IPS-20b (cell line): ENCODE results near the gene STX11.
"Not testable (repeated sequence)": the region's sequence is repeated elsewhere in the genome, so short reads cannot be mapped to it uniquely, and the experiment has no call there.

Experiments used
- H3K27ac ChIP-seq: one replicate; pipeline ENCODE4 v1.5.1; 2013; ENCODE audit warnings: low read length
- H3K27me3 ChIP-seq: 2 replicates; pipeline ENCODE4 v1.6.1; 2013; ENCODE audit warnings: mild to moderate bottlenecking, low read length, inconsistent platforms; ENCODE audit not compliant: insufficient read depth
- H3K36me3 ChIP-seq: 2 replicates; pipeline ENCODE4 v1.6.1; 2013; ENCODE audit warnings: low read depth, mild to moderate bottlenecking, inconsistent platforms, low read length, moderate library complexity; ENCODE audit not compliant: insufficient read depth
- H3K4me1 ChIP-seq: 2 replicates; pipeline ENCODE4 v1.6.1; 2013; ENCODE audit warnings: mild to moderate bottlenecking, control low read depth, inconsistent platforms, low read length, moderate library complexity; ENCODE audit not compliant: insufficient read depth
- H3K4me3 ChIP-seq: 2 replicates; pipeline ENCODE4 v1.5.1; 2013; ENCODE audit warnings: mild to moderate bottlenecking, low read length, inconsistent platforms
- H3K9ac ChIP-seq: 2 replicates; pipeline ENCODE4 v1.6.1; 2013; ENCODE audit warnings: low read depth, mild to moderate bottlenecking, inconsistent platforms, low read length, moderate library complexity
- H3K9me3 ChIP-seq: 2 replicates; pipeline ENCODE4 v1.6.1; 2013; ENCODE audit warnings: mild to moderate bottlenecking, low read depth, low read length, inconsistent platforms; ENCODE audit not compliant: insufficient read depth

The STX11 gene

GRCh38 chr6:144127097-144127496 lies 23.2 kb upstream of the STX11 start:
- Histone ChIP-seq H3K9ac (no peak overlapping the region), H3K4me1 (no peaks in the 10 kb centered on the region), H3K9me3 (no peaks in the 10 kb centered on the region), H3K27ac (no peak overlapping the region), H3K27me3 (no peaks in the 10 kb centered on the region), H3K36me3 (no peaks in the 10 kb centered on the region), H3K4me3 (no peak overlapping the region)

GRCh38 chr6:144129469-144129868 lies 20.8 kb upstream of the STX11 start:
- H3K4me3 ChIP-seq: no peak overlapping the region
- H3K27me3 ChIP-seq: no peaks in the 10 kb centered on the region
- no peak overlapping the region for H3K9ac ChIP-seq
- no peak overlapping the region for H3K27ac ChIP-seq
- H3K4me1 ChIP-seq: no peaks in the 10 kb centered on the region
- no peaks in the 10 kb centered on the region for H3K36me3 ChIP-seq
- no peaks in the 10 kb centered on the region for H3K9me3 ChIP-seq

DNA sequence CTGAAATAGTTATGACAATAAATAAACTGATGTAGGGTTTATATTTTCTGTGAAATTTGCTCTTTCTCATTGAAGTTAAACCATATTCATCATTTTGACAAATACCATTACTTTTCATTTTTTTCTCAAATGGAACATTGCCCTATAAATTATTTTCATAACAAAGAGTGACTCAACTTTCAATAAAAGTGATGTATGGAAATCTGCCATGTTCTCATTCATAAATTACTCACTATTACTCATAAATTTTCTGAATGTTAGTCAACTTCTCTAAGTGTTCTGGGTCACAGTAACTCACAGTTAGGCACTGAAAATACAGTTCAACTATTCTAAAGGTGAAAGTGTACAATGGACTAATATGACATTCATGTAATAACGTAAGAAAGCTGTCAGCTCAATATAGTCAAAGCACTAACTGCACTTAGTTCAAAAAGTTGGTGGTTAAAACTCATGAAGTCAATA lies 19.0 kb upstream of the STX11 start:
- no peak overlapping the region for H3K27ac ChIP-seq
- H3K4me1 ChIP-seq: no peaks in the 10 kb centered on the region
- no peaks in the 10 kb centered on the region for H3K27me3 ChIP-seq
- no peaks in the 10 kb centered on the region for H3K36me3 ChIP-seq
- H3K9me3 ChIP-seq: no peaks in the 10 kb centered on the region
- no peak overlapping the region for H3K9ac ChIP-seq
- no peak overlapping the region for H3K4me3 ChIP-seq

GRCh38 chr6:144132167-144132690 lies 18.1 kb upstream of the STX11 start:
- H3K27me3 ChIP-seq, H3K4me1 ChIP-seq, H3K9ac ChIP-seq, H3K27ac ChIP-seq, H3K9me3 ChIP-seq, H3K4me3 ChIP-seq, H3K36me3 ChIP-seq: not testable (repeated sequence)

DNA sequence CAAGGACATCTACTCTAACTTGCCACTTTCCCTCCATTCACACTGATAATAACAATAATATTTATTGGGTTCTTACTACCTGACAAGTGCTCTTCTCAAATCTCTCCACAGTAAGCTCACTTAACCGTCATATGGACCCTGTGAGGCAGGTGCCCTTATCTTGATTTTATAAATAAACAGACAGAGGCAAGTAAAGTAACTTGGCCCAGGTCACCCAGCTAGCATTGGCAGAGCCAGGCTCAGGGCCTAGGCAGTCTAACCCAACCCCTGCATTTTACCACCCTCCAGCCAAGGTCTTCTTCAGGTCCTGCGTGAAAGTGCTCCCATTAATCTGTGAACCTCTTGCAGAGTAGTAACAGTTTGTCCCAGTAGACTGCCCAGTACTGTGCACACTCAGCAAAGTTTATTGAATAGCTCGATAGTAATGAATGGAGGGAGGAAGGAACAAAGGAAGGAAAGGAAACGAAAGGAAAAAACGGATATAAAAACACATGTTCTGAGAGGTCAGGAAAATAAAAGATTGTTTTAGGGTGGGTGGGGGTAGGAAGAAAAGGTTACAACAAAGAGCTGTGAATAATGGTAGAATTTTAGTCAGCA lies 17.0 kb upstream of the STX11 start:
- Histone ChIP-seq H3K27ac (no peak overlapping the region), H3K27me3 (no peaks in the 10 kb centered on the region), H3K4me1 (no peaks in the 10 kb centered on the region), H3K36me3 (no peaks in the 10 kb centered on the region), H3K9ac (no peak overlapping the region), H3K4me3 (no peak overlapping the region), H3K9me3 (no peaks in the 10 kb centered on the region)

DNA sequence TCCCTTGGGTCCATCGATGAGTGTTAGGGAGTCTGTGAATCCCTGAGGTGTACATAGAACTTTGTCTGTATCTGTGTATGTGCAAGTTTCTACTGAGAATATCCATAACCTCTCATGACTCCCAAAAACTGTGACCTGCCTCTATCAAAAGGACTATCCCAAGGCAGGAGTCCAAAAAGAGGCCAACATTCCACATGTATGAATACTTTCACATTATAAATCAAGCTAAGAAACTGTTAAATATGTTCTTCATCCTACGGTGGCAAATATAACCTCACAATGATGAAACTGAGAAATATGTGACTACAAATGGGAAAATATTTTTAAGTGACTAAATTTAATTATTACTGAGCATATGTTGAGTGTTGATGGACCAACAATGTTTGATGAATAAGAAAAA lies 16.1 kb upstream of the STX11 start:
- Histone ChIP-seq H3K9ac (no peak overlapping the region), H3K27me3 (no peaks in the 10 kb centered on the region), H3K36me3 (no peaks in the 10 kb centered on the region), H3K4me3 (no peak overlapping the region), H3K27ac (no peak overlapping the region), H3K4me1 (no peaks in the 10 kb centered on the region), H3K9me3 (no peaks in the 10 kb centered on the region)

DNA sequence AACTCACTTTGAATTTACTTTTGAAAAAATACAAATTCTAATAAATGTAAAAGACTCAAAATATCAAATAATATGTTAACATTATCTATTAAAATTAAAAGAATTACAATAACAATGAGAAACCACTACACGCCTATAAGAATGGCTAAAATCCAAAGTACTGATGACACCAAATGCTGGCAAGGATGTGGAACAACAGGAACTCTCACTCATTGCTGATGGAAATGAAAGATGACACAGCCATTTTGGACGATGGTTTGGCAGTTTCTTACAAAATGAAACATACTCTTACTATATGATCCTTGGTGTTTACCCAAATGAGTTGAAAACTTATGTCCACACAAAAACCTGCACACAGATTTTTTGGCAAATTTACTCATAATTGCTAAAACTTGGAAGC lies 15.6 kb upstream of the STX11 start:
- no peak overlapping the region for H3K27ac ChIP-seq
- H3K4me1 ChIP-seq: no peaks in the 10 kb centered on the region
- H3K9me3 ChIP-seq: no peaks in the 10 kb centered on the region
- H3K4me3 ChIP-seq: no peak overlapping the region
- H3K9ac ChIP-seq: no peak overlapping the region
- H3K27me3 ChIP-seq: no peaks in the 10 kb centered on the region
- H3K36me3 ChIP-seq: no peaks in the 10 kb centered on the region

- no peak overlapping the region for H3K4me3 ChIP-seq
- no peaks in the 10 kb centered on the region for H3K36me3 ChIP-seq
- no peaks in the 10 kb centered on the region for H3K4me1 ChIP-seq
- H3K9ac ChIP-seq: no peak overlapping the region
- no peak overlapping the region for H3K27ac ChIP-seq
- H3K27me3 ChIP-seq: no peaks in the 10 kb centered on the region
- no peaks in the 10 kb centered on the region for H3K9me3 ChIP-seq
Measured at GRCh38 chr6:144138542-144138941, 11.8 kb upstream of the STX11 start.

GRCh38 chr6:144139817-144140216 lies 10.5 kb upstream of the STX11 start:
- H3K9ac ChIP-seq: no peak overlapping the region
- no peaks in the 10 kb centered on the region for H3K9me3 ChIP-seq
- H3K27ac ChIP-seq: no peak overlapping the region
- H3K36me3 ChIP-seq: no peaks in the 10 kb centered on the region
- H3K4me3 ChIP-seq: no peak overlapping the region
- no peaks in the 10 kb centered on the region for H3K27me3 ChIP-seq
- no peaks in the 10 kb centered on the region for H3K4me1 ChIP-seq

DNA sequence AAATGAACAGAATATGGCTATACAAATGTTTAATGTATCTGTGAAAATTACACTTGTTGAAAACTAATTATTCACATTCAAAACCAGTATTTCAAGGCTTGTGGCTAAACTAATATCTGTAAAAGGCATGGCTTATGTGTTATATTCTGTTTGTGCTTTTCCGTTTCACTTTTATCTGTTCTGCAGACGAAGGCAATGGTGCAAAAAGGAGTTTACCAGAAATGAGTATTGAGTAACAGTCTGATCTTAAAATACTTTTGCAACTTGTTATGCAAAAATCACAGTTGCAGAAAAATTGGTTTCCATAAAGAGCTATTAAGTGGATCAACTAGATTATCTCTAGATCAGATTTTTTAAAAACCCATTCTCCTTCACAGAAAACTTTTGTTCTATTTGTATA lies 9.4 kb upstream of the STX11 start:
- no peaks in the 10 kb centered on the region for H3K36me3 ChIP-seq
- H3K9ac ChIP-seq: no peak overlapping the region
- no peaks in the 10 kb centered on the region for H3K9me3 ChIP-seq
- H3K27ac ChIP-seq: no peak overlapping the region
- no peaks in the 10 kb centered on the region for H3K27me3 ChIP-seq
- H3K4me1 ChIP-seq: no peaks in the 10 kb centered on the region
- no peak overlapping the region for H3K4me3 ChIP-seq

DNA sequence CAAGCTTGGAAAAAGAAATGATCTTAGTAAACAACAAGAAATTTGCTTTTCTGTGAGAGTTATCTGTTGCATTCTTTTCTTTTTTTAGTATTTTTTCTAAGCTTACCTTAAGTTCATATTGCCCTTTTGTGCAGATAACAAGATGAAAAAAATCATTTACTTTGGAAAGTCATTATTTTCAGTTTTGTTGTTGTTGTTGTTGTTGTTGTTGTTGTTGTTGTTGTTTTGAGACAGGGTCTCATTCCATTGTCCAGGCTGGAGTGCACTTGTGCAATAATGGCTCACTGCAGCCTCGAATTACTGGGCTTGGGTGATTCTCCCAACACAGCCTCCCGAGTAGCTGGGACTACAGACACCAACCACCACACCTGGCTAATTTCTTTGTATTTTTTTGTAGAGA lies 8.8 kb upstream of the STX11 start:
- Histone ChIP-seq H3K27me3 (no peaks in the 10 kb centered on the region), H3K36me3 (no peaks in the 10 kb centered on the region), H3K27ac (no peak overlapping the region), H3K4me3 (no peak overlapping the region), H3K9me3 (no peaks in the 10 kb centered on the region), H3K4me1 (no peaks in the 10 kb centered on the region), H3K9ac (no peak overlapping the region)

GRCh38 chr6:144143106-144143505 lies 7.2 kb upstream of the STX11 start:
- Histone ChIP-seq H3K9ac (no peak overlapping the region), H3K27me3 (peaks cover 14% of the 10 kb centered on the region)

More at GRCh38 chr6:144143106-144143505, 7.2 kb upstream of the STX11 start:
- Histone ChIP-seq H3K27ac (no peak overlapping the region), H3K36me3 (no peaks in the 10 kb centered on the region), H3K9me3 (no peaks in the 10 kb centered on the region), H3K4me1 (no peaks in the 10 kb centered on the region), H3K4me3 (no peak overlapping the region)
